DMS114 treated with DMSO at 0.1 percent for 48 hours (cell line): Measurements from ENCODE around the gene UCP3.

Experiments
- DNase-seq: peaks from one replicate; lab custom pipeline; 2025; ENCODE audit not compliant: unreplicated experiment; lab: John Stamatoyannopoulos, UW

Gene UCP3

GRCh38 chr11:73957654-73958361, 51.1 kb downstream of the UCP3 start:
- no peak for DNase-seq

DNA sequence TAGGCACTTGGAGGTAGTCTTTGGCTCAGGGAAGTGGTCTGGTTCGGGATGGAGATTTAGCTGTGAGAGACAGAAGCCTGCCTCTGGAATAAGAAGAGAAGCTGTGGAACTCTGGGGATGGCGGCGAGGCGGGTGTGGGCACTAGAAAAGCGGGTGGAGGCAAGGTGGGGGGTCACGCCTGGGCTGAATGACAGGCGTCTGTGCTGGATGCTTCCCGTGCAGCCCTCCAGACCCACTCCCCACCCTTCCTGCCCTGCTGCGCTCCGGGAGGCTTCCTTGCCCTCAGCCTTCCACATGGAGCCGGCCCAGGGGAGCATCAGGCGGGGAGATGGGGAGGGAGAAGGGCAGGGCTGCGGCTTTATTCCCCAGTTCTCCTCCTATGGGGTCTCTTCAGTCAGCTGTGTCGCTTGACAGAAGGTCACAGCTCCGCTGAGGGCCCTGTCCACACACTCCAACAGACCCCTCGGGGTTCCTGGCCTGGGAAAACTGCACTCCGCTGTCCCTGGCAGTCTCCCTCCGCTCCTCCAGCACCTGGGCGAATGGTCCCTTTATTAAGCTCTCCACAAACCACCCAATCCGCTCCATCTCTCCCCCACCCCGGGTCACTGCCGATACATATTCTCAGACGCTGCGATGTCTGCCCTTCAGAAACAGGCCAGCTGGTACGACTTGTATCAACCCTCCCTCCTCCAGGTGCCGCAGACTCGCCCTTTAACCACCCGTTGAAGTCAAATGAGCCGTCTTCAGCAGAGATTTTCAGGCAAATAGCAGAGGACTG, 51.8 kb downstream of the UCP3 start:
- no peak for DNase-seq

GRCh38 chr11:73951797-73952196, 57.1 kb downstream of the UCP3 start:
- DNase-seq, result no peak

DNA sequence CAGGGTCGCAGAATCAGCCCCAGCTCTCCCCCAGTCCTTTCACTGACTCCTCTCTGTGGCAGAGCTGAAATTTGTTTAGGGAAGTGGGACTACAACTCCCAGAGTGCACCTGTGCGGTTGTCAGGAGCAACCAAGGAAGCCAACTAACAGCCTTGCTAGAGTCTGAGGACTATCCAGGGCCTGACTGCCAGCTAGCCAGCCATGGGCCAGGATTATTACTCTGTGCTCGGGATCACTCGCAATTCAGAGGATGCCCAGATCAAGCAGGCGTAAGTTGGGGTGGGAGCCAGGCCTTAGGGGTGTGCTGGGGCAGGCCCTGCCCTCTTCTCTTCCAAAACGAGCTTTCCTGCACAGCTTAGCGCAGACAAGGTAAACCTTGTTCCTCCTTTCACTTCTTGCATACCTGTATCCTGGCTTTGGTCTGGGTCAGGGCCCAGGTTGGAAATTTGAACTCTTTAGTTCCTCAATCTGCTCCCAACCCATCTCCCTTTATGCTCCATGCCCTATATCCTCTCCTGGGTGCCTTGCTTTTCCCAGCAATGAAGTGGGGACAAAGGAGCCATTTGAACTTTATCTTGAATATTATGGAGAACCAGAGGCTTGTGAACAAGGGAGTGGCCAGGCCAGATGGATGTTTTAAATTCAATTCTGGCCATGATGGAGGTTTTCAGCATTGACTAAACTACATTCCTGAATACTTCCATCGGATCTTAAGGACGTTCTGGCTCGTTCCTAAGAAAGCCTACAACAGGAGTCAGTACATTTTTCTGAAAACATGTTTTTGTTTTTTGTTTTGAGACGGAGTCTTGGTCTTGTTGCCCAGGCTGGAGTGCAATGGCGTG, 57.8 kb downstream of the UCP3 start, which contains the start of gene DNAJB13:
Gene DNAJB13 (plus strand): TSS at position 158 of the 842 bp plus-strand sequence. CDS start 44 bp downstream, at position 202.
- DNase-seq, result peak; percentile 14
